ENCODE results near the gene PDGFD.
A peak's percentile ranks its signal among the peaks of the same experiment; 100 is the strongest.

Gene PDGFD

GRCh38 chr11:104164028-104164520 is at the start of gene PDGFD:
TSS of gene PDGFD (minus strand) at chr11:104164147.
- DNase-seq = peak; percentile 42

GRCh38 chr11:104206936-104207335 is 43.0 kb upstream of the PDGFD start:
- DNase-seq = no peak

GRCh38 chr11:104205838-104206237 is 41.9 kb upstream of the PDGFD start:
- DNase-seq = no peak

GRCh38 chr11:104200688-104201087 is 36.7 kb upstream of the PDGFD start:
- DNase-seq = no peak

GRCh38 chr11:104199053-104199452 is 35.1 kb upstream of the PDGFD start:
- no peak for DNase-seq

- DNase-seq = peak; percentile 48
Observed at GRCh38 chr11:104198576-104198975, 34.6 kb upstream of the PDGFD start.

- DNase-seq = no peak
Observed at GRCh38 chr11:104191124-104191523, 27.2 kb upstream of the PDGFD start.

GRCh38 chr11:104183593-104183992 is 19.6 kb upstream of the PDGFD start:
- no peak for DNase-seq

- DNase-seq = no peak
Observed at GRCh38 chr11:104175769-104176168, 11.8 kb upstream of the PDGFD start.

- no peak for DNase-seq
Observed at GRCh38 chr11:104169091-104169490, 5.1 kb upstream of the PDGFD start.

- no peak for DNase-seq
Observed at GRCh38 chr11:104165014-104165413, 1.1 kb upstream of the PDGFD start.

- no peak for DNase-seq
Observed at GRCh38 chr11:104163100-104164027, 583 bp downstream of the PDGFD start.

- no peak for DNase-seq
Observed at GRCh38 chr11:104161751-104162450, 2.0 kb downstream of the PDGFD start.

- DNase-seq = no peak
Observed at GRCh38 chr11:104159356-104159755, 4.6 kb downstream of the PDGFD start.

GRCh38 chr11:104155375-104155774 is 8.6 kb downstream of the PDGFD start:
- DNase-seq = no peak

- DNase-seq = no peak
Observed at GRCh38 chr11:104154296-104154695, 9.7 kb downstream of the PDGFD start.

- no peak for DNase-seq
Observed at GRCh38 chr11:104152941-104153505, 10.9 kb downstream of the PDGFD start.

- DNase-seq = peak; percentile 28
Observed at GRCh38 chr11:104151404-104152204, 12.3 kb downstream of the PDGFD start.

- no peak for DNase-seq
Observed at GRCh38 chr11:104148706-104149105, 15.2 kb downstream of the PDGFD start.

- no peak for DNase-seq
Observed at GRCh38 chr11:104148074-104148473, 15.9 kb downstream of the PDGFD start.

- no peak for DNase-seq
Observed at GRCh38 chr11:104146943-104147342, 17.0 kb downstream of the PDGFD start.

- DNase-seq = no peak
Observed at GRCh38 chr11:104146421-104146820, 17.5 kb downstream of the PDGFD start.

GRCh38 chr11:104145062-104145461 is 18.9 kb downstream of the PDGFD start:
- no peak for DNase-seq
